ENCODE results near the gene AFAP1L1. TPM values are rescaled to one million over a fixed set of nuclear protein-coding genes. Genes with fewer than 3 reads are reported as not detected.

Gene AFAP1L1
- total RNA-seq, 2 experiments from 2014 or later = not detected

DNA sequence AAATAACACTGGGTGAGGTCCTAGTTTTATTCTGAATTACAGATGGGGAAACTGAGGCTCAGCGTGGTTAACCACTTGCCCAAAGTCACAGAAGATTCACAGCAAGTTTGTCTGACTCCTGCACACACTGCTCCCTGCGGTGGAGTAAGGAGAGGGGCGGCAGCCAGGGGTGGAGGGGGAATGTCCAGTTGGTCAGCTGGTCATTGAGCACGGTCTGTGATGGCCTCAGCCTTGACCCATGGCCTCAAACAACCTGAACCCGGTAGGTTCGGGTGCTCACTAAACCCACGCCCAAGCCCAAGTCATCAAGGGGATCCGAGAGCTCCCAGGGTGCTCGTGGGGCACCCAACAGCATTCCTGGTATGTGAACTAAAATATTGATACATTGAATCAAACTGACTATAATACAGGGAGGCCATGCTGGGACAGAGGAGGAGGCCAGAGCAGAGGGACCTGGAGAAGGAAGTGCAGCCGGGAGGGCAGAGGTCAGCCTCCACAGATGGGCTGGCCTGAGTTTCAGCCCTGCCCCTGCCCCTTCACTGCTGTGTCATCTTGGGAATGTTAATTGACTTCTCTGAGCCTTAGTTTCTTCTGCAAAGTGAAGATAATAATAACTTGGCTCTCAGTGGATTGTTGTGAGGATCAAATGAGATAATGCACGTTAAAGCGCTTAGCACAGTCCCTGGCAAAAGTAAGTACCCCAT lies 111.0 kb downstream of the AFAP1L1 start:
- Histone ChIP-seq H2AFZ (ENCODE audit: low read length) (no peak overlapping the region), H3K36me3 (ENCODE audit: insufficient read depth, low read length) (no peaks in the 10 kb centered on the region), H3K4me3 (ENCODE audit: low read depth, low read length, poor library complexity, severe bottlenecking) (no peak overlapping the region), H4K20me1 (ENCODE audit: insufficient read depth, low read length) (no peaks in the 10 kb centered on the region), H3K9me2 (ENCODE audit: insufficient read depth, low read length) (no peaks in the 10 kb centered on the region), H3K4me2 (ENCODE audit: low read length) (no peak overlapping the region), H3K4me1 (ENCODE audit: insufficient read depth, low read length, poor library complexity, severe bottlenecking) (no peaks in the 10 kb centered on the region), H3K27ac (ENCODE audit: low read depth, low read length, poor library complexity, severe bottlenecking) (no peak overlapping the region), H3K9me3 (ENCODE audit: low read length) (no peaks in the 10 kb centered on the region), H3K79me2 (ENCODE audit: insufficient read depth, low read depth, low read length) (no peaks in the 10 kb centered on the region)
- ChIA-PET POLR2A (no interaction called here), CTCF (ENCODE audit: unreplicated experiment) (interaction anchor here (0.7 to 1.5 kb wide), 2 partner anchors 29 to 236 kb away, joined by 3 to 5 read pairs; no protein-coding TSS in a partner anchor)
- BruUV-seq (replicated peaks) = no TSS peak
- no peak for TF ChIP-seq EZH2phosphoT487 (IDR thresholded peaks at IDR 0.05; ENCODE audit: borderline replicate concordance, low read depth, low read length)
- TF ChIP-seq, protein P1, sequence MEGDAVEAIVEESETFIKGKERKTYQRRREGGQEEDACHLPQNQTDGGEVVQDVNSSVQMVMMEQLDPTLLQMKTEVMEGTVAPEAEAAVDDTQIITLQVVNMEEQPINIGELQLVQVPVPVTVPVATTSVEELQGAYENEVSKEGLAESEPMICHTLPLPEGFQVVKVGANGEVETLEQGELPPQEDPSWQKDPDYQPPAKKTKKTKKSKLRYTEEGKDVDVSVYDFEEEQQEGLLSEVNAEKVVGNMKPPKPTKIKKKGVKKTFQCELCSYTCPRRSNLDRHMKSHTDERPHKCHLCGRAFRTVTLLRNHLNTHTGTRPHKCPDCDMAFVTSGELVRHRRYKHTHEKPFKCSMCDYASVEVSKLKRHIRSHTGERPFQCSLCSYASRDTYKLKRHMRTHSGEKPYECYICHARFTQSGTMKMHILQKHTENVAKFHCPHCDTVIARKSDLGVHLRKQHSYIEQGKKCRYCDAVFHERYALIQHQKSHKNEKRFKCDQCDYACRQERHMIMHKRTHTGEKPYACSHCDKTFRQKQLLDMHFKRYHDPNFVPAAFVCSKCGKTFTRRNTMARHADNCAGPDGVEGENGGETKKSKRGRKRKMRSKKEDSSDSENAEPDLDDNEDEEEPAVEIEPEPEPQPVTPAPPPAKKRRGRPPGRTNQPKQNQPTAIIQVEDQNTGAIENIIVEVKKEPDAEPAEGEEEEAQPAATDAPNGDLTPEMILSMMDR (conservative IDR thresholded peaks at IDR 0.05; ENCODE audit: low read length) = no peak
- DNase-seq (ENCODE audit: low spot score) = no peak
- intact Hi-C loops (cut with micrococcal nuclease; ENCODE audit: unreplicated experiment) = loop anchor here (1.0 to 2.0 kb wide), 3 partner anchors 52 to 236 kb away; no protein-coding TSS in a partner anchor

GRCh38 chr5:149383399-149383798 lies 111.7 kb downstream of the AFAP1L1 start:
- no peak for DNase-seq (ENCODE audit: low spot score)
- intact Hi-C loops (cut with micrococcal nuclease; ENCODE audit: unreplicated experiment) = loop anchor here (2.0 kb wide), 1 partner anchor 51 kb away; no protein-coding TSS in a partner anchor
- no peak overlapping the region for H3K4me2 ChIP-seq (ENCODE audit: low read length)
- no TSS peak for BruUV-seq (replicated peaks)
- no peak for TF ChIP-seq EZH2phosphoT487 (IDR thresholded peaks at IDR 0.05; ENCODE audit: borderline replicate concordance, low read depth, low read length)
- TF ChIP-seq, protein P1 (conservative IDR thresholded peaks at IDR 0.05; ENCODE audit: low read length) = no peak
- no peaks in the 10 kb centered on the region for H3K79me2 ChIP-seq (ENCODE audit: insufficient read depth, low read depth, low read length)
- H3K4me1 ChIP-seq (ENCODE audit: insufficient read depth, low read length, poor library complexity, severe bottlenecking) = no peaks in the 10 kb centered on the region
- POLR2A ChIA-PET = interaction anchor here (0.6 kb wide), 1 partner anchor 95 kb away, joined by 3 read pairs; no protein-coding TSS in a partner anchor
- H3K9me2 ChIP-seq (ENCODE audit: insufficient read depth, low read length) = no peaks in the 10 kb centered on the region
- H3K4me3 ChIP-seq (ENCODE audit: low read depth, low read length, poor library complexity, severe bottlenecking) = no peak overlapping the region
- no peaks in the 10 kb centered on the region for H3K36me3 ChIP-seq (ENCODE audit: insufficient read depth, low read length)
- H2AFZ ChIP-seq (ENCODE audit: low read length) = no peak overlapping the region
- no peak overlapping the region for H3K27ac ChIP-seq (ENCODE audit: low read depth, low read length, poor library complexity, severe bottlenecking)
- CTCF ChIA-PET (ENCODE audit: unreplicated experiment) = no interaction called here
- no peaks in the 10 kb centered on the region for H3K9me3 ChIP-seq (ENCODE audit: low read length)
- no peaks in the 10 kb centered on the region for H4K20me1 ChIP-seq (ENCODE audit: insufficient read depth, low read length)

- CTCF ChIA-PET (ENCODE audit: unreplicated experiment) = interaction anchor here (0.5 to 0.6 kb wide), 2 partner anchors 32 to 233 kb away, joined by 3 to 4 read pairs; no protein-coding TSS in a partner anchor
- intact Hi-C loops (cut with micrococcal nuclease; ENCODE audit: unreplicated experiment) = no loop called here
Measured at GRCh38 chr5:149386166-149386565, 114.5 kb downstream of the AFAP1L1 start.

More at GRCh38 chr5:149386166-149386565, 114.5 kb downstream of the AFAP1L1 start:
- no TSS peak for BruUV-seq (replicated peaks)
- no peak for DNase-seq (ENCODE audit: low spot score)
- H4K20me1 ChIP-seq (ENCODE audit: insufficient read depth, low read length) = no peaks in the 10 kb centered on the region
- no peak overlapping the region for H2AFZ ChIP-seq (ENCODE audit: low read length)
- H3K36me3 ChIP-seq (ENCODE audit: insufficient read depth, low read length) = no peaks in the 10 kb centered on the region
- H3K9me2 ChIP-seq (ENCODE audit: insufficient read depth, low read length) = no peaks in the 10 kb centered on the region
- H3K4me1 ChIP-seq (ENCODE audit: insufficient read depth, low read length, poor library complexity, severe bottlenecking) = no peaks in the 10 kb centered on the region
- no peaks in the 10 kb centered on the region for H3K79me2 ChIP-seq (ENCODE audit: insufficient read depth, low read depth, low read length)
- POLR2A ChIA-PET = interaction anchor here (0.6 to 1.4 kb wide), 2 partner anchors 15 to 112 kb away, joined by 4 to 5 read pairs; no protein-coding TSS in a partner anchor
- H3K9me3 ChIP-seq (ENCODE audit: low read length) = no peaks in the 10 kb centered on the region
- H3K4me3 ChIP-seq (ENCODE audit: low read depth, low read length, poor library complexity, severe bottlenecking) = no peak overlapping the region
- TF ChIP-seq EZH2phosphoT487 (IDR thresholded peaks at IDR 0.05; ENCODE audit: borderline replicate concordance, low read depth, low read length) = no peak
- TF ChIP-seq, protein P1 (conservative IDR thresholded peaks at IDR 0.05; ENCODE audit: low read length) = no peak
- no peak overlapping the region for H3K4me2 ChIP-seq (ENCODE audit: low read length)
- no peak overlapping the region for H3K27ac ChIP-seq (ENCODE audit: low read depth, low read length, poor library complexity, severe bottlenecking)

Measured in OCI-LY7 (cell line).